CD4-positive, alpha-beta T cell (primary cell): ENCODE results near the gene ARID1A. TPM values are rescaled to one million over a fixed set of nuclear protein-coding genes. Genes with fewer than 3 reads are reported as not detected.

Experiments used
- ATAC-seq: fragments of 200-7000 bp; cut with Tn5 transposase; one replicate; pipeline ENCODE4 v1.10.0; 2022; ENCODE audit warnings: mild to moderate bottlenecking; ENCODE audit not compliant: poor library complexity
- CTCF ChIA-PET: fragments of 350-600 bp; sonication (Branson Sonifier 250); formaldehyde crosslinking; loops from one replicate; lab custom pipeline; 2021; ENCODE audit warnings: antibody characterized with exemption, inconsistent platforms; lab: Charles Lee
- POLR2A ChIA-PET: fragments of 350-600 bp; sonication (Branson Sonifier 250); formaldehyde crosslinking; loops from one replicate; lab custom pipeline; 2021; ENCODE audit warnings: antibody characterized with exemption, inconsistent platforms; lab: Charles Lee
- DNase-seq, 14 experiments: peaks; one replicate each; pipeline ENCODE4 v3.0.0-alpha.2; 2013 to 2020; ENCODE audit warnings: mixed read lengths in 2 of 14
- H3K27ac ChIP-seq, 2 donors: one replicate each; pipeline versions ENCODE4 v1.5.1 to v1.7.0; 2013; ENCODE audit warnings: low read length in 2 of 2, low read depth in 1 of 2, mild to moderate bottlenecking in 1 of 2
- H3K27me3 ChIP-seq, 2 experiments: 1 replicate in 1 of 2; 2 replicates in 1 of 2; pipeline versions ENCODE4 v1.6.1 to v1.7.0; 2013; ENCODE audit warnings: low read length in 2 of 2, control low read depth in 1 of 2, mild to moderate bottlenecking in 1 of 2, moderate library complexity in 1 of 2; ENCODE audit not compliant: insufficient read depth in 2 of 2, control insufficient read depth in 1 of 2
- H3K36me3 ChIP-seq: one replicate; pipeline ENCODE4 v1.6.1; 2013; ENCODE audit warnings: low read length, control low read depth; ENCODE audit not compliant: insufficient read depth
- H3K4me1 ChIP-seq: one replicate; pipeline ENCODE4 v1.6.1; 2013; ENCODE audit warnings: low read length, control low read depth; ENCODE audit not compliant: insufficient read depth
- H3K4me3 ChIP-seq: one replicate; pipeline ENCODE4 v1.5.1; 2013; ENCODE audit warnings: mild to moderate bottlenecking, low read length, moderate library complexity
- H3K9me3 ChIP-seq, 2 experiments: 1 replicate in 1 of 2; 2 replicates in 1 of 2; pipeline versions ENCODE4 v1.6.1 to v1.7.0; 2013; ENCODE audit warnings: low read length in 2 of 2, mild to moderate bottlenecking in 2 of 2, control low read depth in 1 of 2, moderate library complexity in 1 of 2; ENCODE audit not compliant: control insufficient read depth in 1 of 2, insufficient read depth in 1 of 2
- H3K27ac Mint-ChIP-seq: one replicate; pipeline ENCODE4 v1.8.0; 2020; ENCODE audit warnings: mixed read lengths
- H3K27me3 Mint-ChIP-seq: one replicate; pipeline ENCODE4 v1.8.0; 2021; ENCODE audit warnings: mixed read lengths
- H3K36me3 Mint-ChIP-seq: one replicate; pipeline ENCODE4 v1.8.0; 2021; ENCODE audit warnings: low read depth, mixed read lengths
- H3K4me1 Mint-ChIP-seq: one replicate; pipeline ENCODE4 v1.8.0; 2021; ENCODE audit warnings: low read depth, mixed read lengths
- H3K4me3 Mint-ChIP-seq: one replicate; pipeline ENCODE4 v1.8.0; 2020; ENCODE audit warnings: mild to moderate bottlenecking, mixed read lengths
- H3K9me3 Mint-ChIP-seq: one replicate; pipeline ENCODE4 v1.8.0; 2020; ENCODE audit warnings: mixed read lengths
- intact Hi-C, 2 experiments: fragments of 100-400 bp; cut with DNase I in 1 of 2; cut with micrococcal nuclease in 1 of 2; formaldehyde crosslinking; loops; one replicate each; pipeline versions ENCODE4 v1.15.1 to v1.9.0; 2023 to 2025; cut with DNase I, micrococcal nuclease
- total RNA-seq, 174 experiments: library from RNA in 2 of 174; stranded (reverse) in 2 of 174; gene quantifications; one replicate each; pipeline ENCODE4 v1.2.3 and lab custom pipeline; 2021 to 2026
- TF ChIP-seq, protein P1 (sequence below): fragments of 200-600 bp; IDR thresholded peaks from one replicate; pipeline ENCODE4 v1.8.0; 2022; ENCODE audit warnings: antibody characterized with exemption, mild to moderate bottlenecking

ARID1A gene
- total RNA-seq, 2 experiments from 2014 or later = 102 to 103 TPM

DNA sequence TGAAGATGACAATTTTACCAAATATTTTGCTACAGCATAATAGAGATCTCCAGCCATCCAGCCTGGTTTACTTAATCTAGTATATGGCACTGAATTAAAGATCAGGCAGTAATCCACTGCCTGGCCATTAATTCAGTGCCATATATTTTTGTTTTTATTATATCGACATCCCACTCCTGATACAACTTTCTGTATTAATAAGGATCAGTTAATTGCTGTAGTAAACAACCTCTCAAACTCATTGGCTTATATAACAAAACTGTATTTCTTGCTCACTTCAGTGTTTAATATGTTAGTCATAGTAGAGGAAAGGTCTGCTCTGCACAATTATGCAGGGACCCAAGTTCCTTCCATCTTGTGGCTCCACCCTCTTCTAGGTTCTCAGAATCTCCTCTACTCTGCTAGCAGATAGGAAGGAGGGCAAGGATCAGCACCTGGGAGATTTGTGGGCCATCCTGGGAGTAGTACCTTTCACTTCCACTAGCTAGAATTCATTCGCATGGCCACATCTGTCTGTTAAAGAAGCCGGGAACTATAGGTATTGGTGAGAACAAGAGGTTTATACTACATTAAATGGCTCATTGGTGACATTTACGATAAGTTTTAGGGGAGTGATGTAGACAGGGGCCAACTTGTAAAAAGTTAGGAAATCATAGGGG, 127.1 kb downstream of the ARID1A start:
- no peak for ATAC-seq
- POLR2A ChIA-PET = interaction anchor here (1.9 kb wide), 1 partner anchor 11 kb away, joined by 7 read pairs; no protein-coding TSS in a partner anchor
- CTCF ChIA-PET = interaction anchor here (0.7 to 3.7 kb wide), 3 partner anchors 10 to 12 kb away, joined by 4 to 31 read pairs (median 11); no protein-coding TSS in a partner anchor

DNA sequence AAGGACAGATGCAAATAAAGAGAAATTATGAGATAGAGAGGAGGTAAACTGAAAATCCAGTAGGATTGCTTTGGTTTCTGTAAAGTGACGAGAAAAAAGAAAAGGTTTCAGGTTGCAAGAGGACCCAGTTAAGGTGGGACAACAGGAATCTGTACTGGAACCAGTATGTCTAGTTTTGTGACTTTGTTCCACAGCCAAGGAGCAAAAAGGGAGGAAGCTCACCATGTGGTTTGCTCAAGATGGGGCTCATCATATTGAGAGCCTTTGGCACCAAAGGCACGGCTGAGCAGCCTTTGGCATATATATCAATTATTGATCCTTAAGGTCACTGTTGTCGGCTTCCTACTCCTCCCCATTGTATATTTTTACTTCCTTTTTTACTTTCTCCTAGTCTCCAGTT, 128.9 kb downstream of the ARID1A start:
- Histone ChIP-seq H3K4me3 (no peak overlapping the region), H3K27ac (peak overlapping the region; percentile 18 to 88), H3K36me3 (peaks cover 3% of the 10 kb centered on the region), H3K9me3 (no peaks in the 10 kb centered on the region), H3K27me3 (no peaks in the 10 kb centered on the region), H3K4me1 (peaks cover 64% of the 10 kb centered on the region)
- H3K4me1 Mint-ChIP-seq = peaks cover 67% of the 10 kb centered on the region
- DNase-seq (no peak), ATAC-seq (no peak)
- peak overlapping the region; percentile 93 for H3K27ac Mint-ChIP-seq
- H3K27me3 Mint-ChIP-seq = no peaks in the 10 kb centered on the region
- ChIA-PET POLR2A (interaction anchor here (1.0 to 1.9 kb wide), 2 partner anchors 9 to 40 kb away, joined by 4 to 7 read pairs; no protein-coding TSS in a partner anchor), CTCF (interaction anchor here (1.3 to 2.9 kb wide), 2 partner anchors 9 to 15 kb away, joined by 5 to 11 read pairs; no protein-coding TSS in a partner anchor)
- H3K4me3 Mint-ChIP-seq = peak overlapping the region; percentile 96
- intact Hi-C loops = no loop called here
- TF ChIP-seq, protein P1, sequence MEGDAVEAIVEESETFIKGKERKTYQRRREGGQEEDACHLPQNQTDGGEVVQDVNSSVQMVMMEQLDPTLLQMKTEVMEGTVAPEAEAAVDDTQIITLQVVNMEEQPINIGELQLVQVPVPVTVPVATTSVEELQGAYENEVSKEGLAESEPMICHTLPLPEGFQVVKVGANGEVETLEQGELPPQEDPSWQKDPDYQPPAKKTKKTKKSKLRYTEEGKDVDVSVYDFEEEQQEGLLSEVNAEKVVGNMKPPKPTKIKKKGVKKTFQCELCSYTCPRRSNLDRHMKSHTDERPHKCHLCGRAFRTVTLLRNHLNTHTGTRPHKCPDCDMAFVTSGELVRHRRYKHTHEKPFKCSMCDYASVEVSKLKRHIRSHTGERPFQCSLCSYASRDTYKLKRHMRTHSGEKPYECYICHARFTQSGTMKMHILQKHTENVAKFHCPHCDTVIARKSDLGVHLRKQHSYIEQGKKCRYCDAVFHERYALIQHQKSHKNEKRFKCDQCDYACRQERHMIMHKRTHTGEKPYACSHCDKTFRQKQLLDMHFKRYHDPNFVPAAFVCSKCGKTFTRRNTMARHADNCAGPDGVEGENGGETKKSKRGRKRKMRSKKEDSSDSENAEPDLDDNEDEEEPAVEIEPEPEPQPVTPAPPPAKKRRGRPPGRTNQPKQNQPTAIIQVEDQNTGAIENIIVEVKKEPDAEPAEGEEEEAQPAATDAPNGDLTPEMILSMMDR = no peak
- no peaks in the 10 kb centered on the region for H3K9me3 Mint-ChIP-seq
- H3K36me3 Mint-ChIP-seq = peaks cover 14% of the 10 kb centered on the region

More for the DNA sequence above, 127.1 kb downstream of the ARID1A start:
- no peaks in the 10 kb centered on the region for H3K9me3 ChIP-seq
- H3K36me3 ChIP-seq = no peaks in the 10 kb centered on the region
- no peaks in the 10 kb centered on the region for H3K27me3 ChIP-seq
- TF ChIP-seq, protein P1 = no peak
- peaks cover 46% of the 10 kb centered on the region for H3K4me1 ChIP-seq
- intact Hi-C loops = no loop called here
- Mint-ChIP-seq H3K4me1 (peaks cover 48% of the 10 kb centered on the region), H3K27ac (peak overlapping the region; percentile 68), H3K27me3 (no peaks in the 10 kb centered on the region), H3K36me3 (peaks cover 8% of the 10 kb centered on the region), H3K9me3 (no peaks in the 10 kb centered on the region), H3K4me3 (peak overlapping the region; percentile 59)
- H3K4me3 ChIP-seq = no peak overlapping the region
- DNase-seq = no peak
- H3K27ac ChIP-seq = no peak overlapping the region

DNA sequence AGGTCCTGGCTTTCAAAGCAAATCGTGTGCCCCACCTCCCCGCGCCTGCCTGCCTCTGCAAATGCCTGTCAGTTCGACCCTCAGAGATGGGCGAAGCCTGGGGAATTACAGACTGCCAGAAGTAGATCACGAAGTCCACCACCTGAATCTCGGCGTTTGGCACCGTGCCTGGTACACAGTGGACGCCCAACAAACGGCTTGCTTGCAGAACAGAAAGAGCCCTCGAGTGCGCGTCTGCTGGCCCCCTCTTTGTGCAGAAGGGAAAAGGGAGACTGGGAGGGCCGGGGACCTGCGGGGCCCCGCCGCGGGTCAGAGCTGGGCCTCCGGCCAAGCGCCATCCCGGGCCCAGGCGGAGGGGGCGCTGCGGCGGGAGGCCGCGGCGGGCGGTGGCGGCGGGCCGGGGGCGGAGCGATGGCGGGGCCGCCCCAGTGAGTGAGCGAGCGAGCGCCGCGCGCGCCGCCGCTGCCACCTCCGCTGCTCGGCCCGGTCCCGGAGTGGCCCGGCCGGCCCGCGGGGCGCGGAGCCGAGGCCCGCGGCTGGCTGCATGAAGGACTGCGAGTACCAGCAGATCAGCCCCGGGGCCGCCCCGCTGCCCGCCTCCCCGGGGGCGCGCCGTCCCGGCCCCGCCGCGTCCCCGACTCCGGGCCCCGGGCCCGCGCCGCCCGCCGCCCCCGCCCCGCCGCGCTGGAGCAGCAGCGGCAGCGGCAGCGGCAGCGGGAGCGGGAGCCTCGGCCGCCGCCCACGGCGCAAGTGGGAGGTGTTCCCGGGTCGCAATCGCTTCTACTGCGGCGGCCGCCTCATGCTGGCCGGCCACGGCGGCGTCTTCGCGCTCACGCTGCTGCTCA, 130.7 kb downstream of the ARID1A start, which contains the start of gene ZDHHC18:
Gene ZDHHC18, plus strand, starts transcription at position 428 of the 845 bp plus-strand sequence. Its CDS starts 117 bp downstream, at position 545.
- peak within 1 kb of the TSS; percentile 96 for H3K4me3 Mint-ChIP-seq
- Histone ChIP-seq H3K4me3 (peak within 1 kb of the TSS; percentile 71), H3K36me3 (peaks cover 9% of the 10 kb centered on the region), H3K27me3 (no peaks in the 10 kb centered on the region), H3K27ac (peak within 1 kb of the TSS; percentile 83 to 88), H3K9me3 (no peaks in the 10 kb centered on the region), H3K4me1 (peaks cover 66% of the 10 kb centered on the region)
- H3K27ac Mint-ChIP-seq = peak within 1 kb of the TSS; percentile 100
- ATAC-seq (peak; percentile 90), DNase-seq (peak; percentile 39 to 91 (median 66))
- ChIA-PET CTCF (interaction anchor here (0.6 to 1.4 kb wide), 8 partner anchors 9 to 326 kb away, joined by 3 to 7 read pairs (median 3); no protein-coding TSS in a partner anchor), POLR2A (interaction anchor here (1.0 to 1.5 kb wide), 3 partner anchors 64 to 133 kb away, joined by 4 to 5 read pairs (median 4); partner anchors contain the start of gene GPN2)
- H3K36me3 Mint-ChIP-seq = peaks cover 27% of the 10 kb centered on the region
- TF ChIP-seq, protein P1 = peak; percentile 29
- H3K4me1 Mint-ChIP-seq = peaks cover 69% of the 10 kb centered on the region
- H3K9me3 Mint-ChIP-seq = no peaks in the 10 kb centered on the region
- intact Hi-C loops = no loop called here
- no peaks in the 10 kb centered on the region for H3K27me3 Mint-ChIP-seq
